ENCODE data around the gene MAD1L1.

MAD1L1 gene

DNA sequence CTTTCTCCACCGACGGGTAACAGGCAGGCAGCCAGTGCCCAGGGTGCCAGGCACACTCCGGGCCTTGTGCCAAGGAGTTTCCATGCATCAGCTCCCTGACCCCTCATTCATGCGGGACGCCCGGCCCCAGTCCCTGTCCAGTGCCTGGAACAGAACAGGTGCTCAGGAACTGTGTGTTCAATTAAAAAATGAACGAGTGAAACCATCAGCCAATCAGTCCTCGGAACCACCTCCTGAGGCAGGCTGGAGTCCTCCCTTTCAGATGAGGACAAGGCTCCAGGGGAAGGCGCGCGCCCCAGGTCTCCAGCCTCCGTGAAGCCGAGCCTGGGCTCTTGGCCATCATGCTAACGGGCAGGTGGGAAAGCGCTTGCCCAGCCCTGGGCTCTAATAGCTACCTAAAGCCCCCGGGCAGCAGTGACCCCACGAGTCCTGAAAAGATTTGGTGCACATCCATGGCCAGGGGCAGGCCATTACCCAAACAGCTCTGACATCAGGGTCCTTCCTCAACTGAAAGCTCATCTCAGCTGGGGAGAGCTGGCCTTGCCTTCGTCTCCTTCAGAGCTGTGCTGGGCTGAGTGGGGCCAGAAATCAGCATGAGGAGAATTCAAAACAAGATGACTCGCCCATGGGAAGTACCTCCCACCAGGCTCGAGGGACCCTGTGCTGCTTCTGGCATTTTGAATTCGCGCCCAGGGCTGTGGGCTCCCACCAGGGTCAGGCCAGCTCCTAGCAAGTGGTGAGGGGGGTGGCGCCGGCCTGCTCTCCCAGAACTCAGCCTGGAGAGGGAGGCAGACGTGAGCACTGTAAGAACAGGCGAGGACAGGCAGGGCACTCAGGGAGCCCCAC is 200.5 kb downstream of the MAD1L1 start:
- H3K4me3 ChIP-seq (ENCODE audit: low read length): no peak overlapping the region
- no peak for DNase-seq (ENCODE audit: low read depth)
- TF ChIP-seq, protein P1, sequence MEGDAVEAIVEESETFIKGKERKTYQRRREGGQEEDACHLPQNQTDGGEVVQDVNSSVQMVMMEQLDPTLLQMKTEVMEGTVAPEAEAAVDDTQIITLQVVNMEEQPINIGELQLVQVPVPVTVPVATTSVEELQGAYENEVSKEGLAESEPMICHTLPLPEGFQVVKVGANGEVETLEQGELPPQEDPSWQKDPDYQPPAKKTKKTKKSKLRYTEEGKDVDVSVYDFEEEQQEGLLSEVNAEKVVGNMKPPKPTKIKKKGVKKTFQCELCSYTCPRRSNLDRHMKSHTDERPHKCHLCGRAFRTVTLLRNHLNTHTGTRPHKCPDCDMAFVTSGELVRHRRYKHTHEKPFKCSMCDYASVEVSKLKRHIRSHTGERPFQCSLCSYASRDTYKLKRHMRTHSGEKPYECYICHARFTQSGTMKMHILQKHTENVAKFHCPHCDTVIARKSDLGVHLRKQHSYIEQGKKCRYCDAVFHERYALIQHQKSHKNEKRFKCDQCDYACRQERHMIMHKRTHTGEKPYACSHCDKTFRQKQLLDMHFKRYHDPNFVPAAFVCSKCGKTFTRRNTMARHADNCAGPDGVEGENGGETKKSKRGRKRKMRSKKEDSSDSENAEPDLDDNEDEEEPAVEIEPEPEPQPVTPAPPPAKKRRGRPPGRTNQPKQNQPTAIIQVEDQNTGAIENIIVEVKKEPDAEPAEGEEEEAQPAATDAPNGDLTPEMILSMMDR (conservative IDR thresholded peaks at IDR 0.05; ENCODE audit: low read length): no peak

DNA sequence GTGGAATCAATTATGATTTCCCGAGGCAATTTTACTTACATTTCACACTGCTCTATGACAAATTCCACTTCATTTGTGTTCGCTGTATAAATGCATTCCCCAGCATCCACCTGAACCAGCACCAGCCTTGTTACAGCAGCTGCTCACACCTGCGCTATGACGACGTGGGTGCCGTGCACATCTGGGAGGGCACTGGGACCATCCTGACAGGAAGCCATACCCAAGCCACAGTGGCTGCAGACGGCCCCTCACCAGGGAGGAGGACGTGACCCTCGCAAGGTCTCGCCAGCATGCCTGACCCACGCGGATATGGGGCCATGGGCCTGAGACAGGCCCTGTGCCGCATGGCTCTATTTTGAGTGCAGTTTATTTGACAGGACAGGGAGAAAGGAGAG is 201.3 kb downstream of the MAD1L1 start:
- no peak overlapping the region for H3K4me3 ChIP-seq (ENCODE audit: low read length)
- no peak for DNase-seq (ENCODE audit: low read depth)
- TF ChIP-seq, protein P1 (conservative IDR thresholded peaks at IDR 0.05; ENCODE audit: low read length): no peak

DNA sequence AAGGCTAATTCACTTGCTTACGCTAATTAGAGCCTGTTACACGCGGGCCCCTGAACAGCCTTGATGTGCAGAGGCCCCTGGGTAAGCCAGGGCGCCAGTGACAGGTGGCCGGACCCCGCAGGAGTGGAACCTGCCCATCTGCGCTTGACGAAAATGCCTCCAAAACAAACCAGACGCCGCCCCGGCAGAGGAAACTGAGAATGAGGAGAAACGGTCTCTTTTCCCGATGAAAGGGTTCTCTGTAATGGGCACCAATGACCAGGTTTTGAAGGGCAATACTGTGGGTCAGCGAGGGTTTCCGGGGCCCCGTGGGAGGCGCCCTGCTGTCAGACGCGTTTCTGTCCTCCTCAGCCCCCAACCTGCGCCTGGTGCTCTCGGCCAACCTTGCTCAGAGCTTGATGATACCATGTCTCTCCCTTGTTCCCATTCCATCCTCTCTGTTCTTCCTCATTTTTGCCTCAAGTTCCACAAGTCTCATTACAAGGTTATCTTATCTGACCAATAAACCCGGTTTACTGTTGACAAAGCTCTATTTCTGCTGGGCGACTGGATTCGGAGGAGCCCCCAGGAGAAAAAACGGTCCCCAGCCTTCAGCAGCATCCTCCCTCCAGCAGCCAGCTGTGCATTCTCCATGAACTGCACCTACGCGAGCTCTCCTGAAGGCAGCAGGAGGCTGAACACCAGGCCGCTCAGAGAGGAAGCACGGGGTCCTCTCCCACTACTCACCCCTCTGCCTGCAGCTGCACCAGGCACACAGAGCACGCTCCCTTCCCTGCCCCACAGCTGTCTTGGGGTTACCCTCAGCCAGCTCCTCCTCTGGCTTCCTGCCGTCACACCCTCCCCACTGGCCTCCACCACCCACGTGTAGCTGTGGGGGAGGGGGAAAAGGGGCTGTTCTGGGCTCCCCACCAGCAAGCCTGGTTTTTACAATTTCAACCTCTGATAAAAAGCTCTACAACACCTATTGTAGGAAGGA is 202.0 kb downstream of the MAD1L1 start:
- TF ChIP-seq, protein P1 (conservative IDR thresholded peaks at IDR 0.05; ENCODE audit: low read length): no peak
- no peak overlapping the region for H3K4me3 ChIP-seq (ENCODE audit: low read length)
- no peak for DNase-seq (ENCODE audit: low read depth)

DNA sequence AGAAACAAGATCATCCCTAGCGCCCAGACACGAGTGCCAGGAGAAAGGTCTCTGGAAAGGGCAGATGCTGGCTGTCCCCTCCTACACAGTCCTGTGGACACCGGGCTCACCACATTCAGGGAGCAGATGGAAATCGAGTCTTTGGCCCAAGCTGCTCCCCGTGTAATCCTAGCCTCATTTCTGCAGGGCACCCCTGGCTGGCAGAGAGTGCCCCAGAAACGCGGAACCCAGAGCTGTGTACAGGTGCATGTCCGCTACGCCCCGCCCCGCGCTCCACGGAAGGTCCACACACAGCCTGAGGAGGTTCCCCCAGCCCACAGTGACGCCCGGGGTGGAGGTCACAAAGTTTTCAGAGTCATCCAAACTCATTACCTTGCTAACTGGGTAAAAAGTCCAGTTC is 202.8 kb downstream of the MAD1L1 start:
- TF ChIP-seq, protein P1 (conservative IDR thresholded peaks at IDR 0.05; ENCODE audit: low read length): no peak
- H3K4me3 ChIP-seq (ENCODE audit: low read length): no peak overlapping the region
- DNase-seq (ENCODE audit: low read depth): no peak

DNA sequence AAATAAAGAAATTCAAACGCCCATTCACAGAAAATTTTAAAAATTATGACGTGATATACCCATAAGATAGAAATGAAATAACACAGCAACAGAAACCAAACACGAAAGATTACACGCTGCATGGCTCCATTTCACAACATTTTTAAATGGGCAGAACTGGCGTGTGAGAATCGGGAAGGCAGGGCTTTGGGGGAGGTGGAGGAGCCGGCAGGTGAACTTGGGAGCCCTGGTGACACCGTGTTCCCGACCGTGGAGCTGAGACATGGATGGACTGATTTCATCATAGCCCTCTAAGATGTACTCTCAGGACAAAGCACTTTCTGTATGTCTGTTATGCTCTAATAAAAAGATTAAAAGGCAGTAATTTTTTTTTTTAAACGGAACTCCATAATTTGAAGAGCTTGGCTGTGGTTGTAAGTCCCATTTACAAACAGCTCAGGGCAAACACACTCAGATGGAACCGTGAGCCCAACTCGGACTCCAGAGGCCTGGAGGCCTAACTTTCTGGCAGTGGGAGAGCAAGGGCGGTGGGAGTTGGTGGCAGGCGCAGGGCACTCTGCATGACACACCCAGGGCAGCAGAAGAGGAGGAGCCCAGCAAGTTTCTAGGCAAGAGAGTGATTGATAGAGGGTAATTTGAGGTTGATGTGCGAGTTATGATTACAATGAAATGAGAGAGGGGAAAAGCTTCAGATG is 203.4 kb downstream of the MAD1L1 start:
- H3K4me3 ChIP-seq (ENCODE audit: low read length): no peak overlapping the region
- TF ChIP-seq, protein P1 (conservative IDR thresholded peaks at IDR 0.05; ENCODE audit: low read length): no peak
- DNase-seq (ENCODE audit: low read depth): no peak

DNA sequence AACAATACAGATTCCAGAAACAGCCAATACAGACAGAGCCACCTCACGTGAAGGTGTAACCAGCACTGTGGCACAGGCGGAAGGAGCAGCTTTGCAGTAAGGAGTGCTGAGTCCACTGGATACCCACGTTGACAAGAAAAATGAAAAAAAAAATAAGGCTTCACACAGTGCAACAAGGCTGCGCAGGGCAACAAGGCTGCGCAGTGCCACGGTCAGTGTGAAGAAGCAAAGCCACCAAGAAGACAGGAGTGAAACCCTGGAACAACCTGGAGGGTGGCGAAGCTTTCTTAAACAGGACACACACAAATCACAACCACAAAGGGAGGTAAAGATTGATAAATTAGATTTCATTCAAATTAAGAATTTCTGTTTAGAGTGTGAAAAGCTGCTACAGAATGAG is 204.0 kb downstream of the MAD1L1 start:
- H3K4me3 ChIP-seq (ENCODE audit: low read length): no peak overlapping the region
- DNase-seq (ENCODE audit: low read depth): no peak
- TF ChIP-seq, protein P1 (conservative IDR thresholded peaks at IDR 0.05; ENCODE audit: low read length): no peak
